ENCODE results near the gene S100A12.

Gene S100A12

DNA sequence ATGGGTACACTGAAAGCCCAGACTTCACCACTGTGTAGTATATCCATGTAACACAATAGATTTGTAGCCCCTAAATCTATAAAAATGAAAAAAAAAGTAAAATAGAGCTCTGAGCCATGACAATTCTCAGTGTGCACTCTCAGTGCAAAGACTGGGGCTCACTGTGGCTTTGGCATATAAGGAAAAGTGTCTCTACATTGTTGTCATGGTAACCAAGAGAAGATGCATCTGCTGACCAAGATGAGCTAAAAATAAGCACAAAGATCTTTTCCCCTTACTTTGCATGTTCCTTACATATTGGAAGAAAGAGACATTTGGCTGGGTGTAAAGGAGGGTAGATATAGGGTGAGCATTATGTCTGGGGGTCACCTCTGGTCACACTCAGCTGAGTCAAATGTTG is 38.8 kb downstream of the S100A12 start:
- DNase-seq (ENCODE audit: low read depth, low spot score): no peak

DNA sequence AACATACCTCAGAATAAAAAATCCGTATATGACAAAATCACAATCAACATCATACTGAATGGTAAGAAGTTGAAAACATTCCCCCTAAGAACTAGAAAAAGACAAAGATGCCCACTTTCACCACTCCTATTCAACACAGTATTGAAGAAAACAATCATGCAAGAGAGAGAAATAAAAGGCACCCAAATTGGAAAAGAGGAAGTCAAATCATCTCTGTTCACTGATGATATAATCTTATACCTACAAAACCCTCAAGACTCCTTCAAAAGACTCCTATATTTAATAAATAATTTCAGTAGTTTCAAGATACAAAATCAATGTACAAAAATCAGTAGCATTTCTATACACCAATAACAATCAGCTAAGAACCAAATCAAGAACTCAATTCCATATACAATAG is 41.5 kb downstream of the S100A12 start:
- no peak for DNase-seq (ENCODE audit: low read depth, low spot score)

DNA sequence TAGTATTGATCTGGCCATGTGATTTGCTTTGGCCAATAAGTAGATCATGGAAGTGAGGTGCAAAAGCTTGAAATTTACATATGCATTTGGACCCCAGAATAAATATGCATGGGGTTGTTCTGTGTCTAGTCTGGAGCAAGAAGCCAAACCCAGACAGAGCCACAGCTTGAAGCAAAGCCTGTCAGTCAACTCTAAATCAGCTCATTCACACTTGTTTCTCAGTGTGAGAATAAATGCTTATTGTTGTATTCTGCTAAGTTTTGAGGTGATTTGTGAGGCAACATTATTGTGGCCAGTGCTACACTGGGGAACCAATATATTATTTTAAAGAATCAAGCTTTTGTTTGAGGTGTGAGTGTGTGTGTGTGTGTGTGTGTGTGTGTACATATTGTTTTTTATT is 50.5 kb downstream of the S100A12 start:
- no peak for DNase-seq (ENCODE audit: low read depth, low spot score)
